ENCODE measurements around the gene C1QTNF8. TPM values are rescaled to one million over a fixed set of nuclear protein-coding genes. Genes with fewer than 3 reads are reported as not detected.

C1QTNF8 gene
- total RNA-seq, 1 donor from 2014 or later, result not detected

DNA sequence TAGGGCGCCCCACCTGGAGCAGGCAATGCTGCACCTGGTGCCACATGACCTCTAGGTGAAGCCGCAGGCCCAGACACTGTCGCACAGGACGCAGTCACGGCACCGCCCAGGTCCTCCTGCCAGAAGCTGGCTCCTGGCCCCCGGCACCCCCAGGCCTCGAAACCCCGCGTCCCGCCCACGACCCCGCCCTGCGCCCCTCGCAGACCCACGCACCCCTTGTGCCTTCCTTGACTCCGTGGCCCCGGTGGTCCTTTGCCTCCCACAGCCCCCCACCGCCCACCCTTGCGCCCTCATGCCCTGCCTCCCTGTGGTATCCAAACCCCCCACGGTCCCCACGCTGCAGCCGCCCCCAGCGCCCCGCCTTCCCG is 6.3 kb upstream of the C1QTNF8 start:
- TF ChIP-seq, protein P1, sequence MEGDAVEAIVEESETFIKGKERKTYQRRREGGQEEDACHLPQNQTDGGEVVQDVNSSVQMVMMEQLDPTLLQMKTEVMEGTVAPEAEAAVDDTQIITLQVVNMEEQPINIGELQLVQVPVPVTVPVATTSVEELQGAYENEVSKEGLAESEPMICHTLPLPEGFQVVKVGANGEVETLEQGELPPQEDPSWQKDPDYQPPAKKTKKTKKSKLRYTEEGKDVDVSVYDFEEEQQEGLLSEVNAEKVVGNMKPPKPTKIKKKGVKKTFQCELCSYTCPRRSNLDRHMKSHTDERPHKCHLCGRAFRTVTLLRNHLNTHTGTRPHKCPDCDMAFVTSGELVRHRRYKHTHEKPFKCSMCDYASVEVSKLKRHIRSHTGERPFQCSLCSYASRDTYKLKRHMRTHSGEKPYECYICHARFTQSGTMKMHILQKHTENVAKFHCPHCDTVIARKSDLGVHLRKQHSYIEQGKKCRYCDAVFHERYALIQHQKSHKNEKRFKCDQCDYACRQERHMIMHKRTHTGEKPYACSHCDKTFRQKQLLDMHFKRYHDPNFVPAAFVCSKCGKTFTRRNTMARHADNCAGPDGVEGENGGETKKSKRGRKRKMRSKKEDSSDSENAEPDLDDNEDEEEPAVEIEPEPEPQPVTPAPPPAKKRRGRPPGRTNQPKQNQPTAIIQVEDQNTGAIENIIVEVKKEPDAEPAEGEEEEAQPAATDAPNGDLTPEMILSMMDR (conservative IDR thresholded peaks at IDR 0.05), result no peak
- Mint-ChIP-seq H3K27ac (no peak overlapping the region), H3K4me1 (ENCODE audit: unreplicated experiment) (no peaks in the 10 kb centered on the region), H3K36me3 (no peaks in the 10 kb centered on the region), H3K4me3 (no peak overlapping the region), H3K9me3 (no peaks in the 10 kb centered on the region), H3K27me3 (peaks cover 3% of the 10 kb centered on the region)
- no peak for DNase-seq (ENCODE audit: extremely low spot score, unreplicated experiment)

DNA sequence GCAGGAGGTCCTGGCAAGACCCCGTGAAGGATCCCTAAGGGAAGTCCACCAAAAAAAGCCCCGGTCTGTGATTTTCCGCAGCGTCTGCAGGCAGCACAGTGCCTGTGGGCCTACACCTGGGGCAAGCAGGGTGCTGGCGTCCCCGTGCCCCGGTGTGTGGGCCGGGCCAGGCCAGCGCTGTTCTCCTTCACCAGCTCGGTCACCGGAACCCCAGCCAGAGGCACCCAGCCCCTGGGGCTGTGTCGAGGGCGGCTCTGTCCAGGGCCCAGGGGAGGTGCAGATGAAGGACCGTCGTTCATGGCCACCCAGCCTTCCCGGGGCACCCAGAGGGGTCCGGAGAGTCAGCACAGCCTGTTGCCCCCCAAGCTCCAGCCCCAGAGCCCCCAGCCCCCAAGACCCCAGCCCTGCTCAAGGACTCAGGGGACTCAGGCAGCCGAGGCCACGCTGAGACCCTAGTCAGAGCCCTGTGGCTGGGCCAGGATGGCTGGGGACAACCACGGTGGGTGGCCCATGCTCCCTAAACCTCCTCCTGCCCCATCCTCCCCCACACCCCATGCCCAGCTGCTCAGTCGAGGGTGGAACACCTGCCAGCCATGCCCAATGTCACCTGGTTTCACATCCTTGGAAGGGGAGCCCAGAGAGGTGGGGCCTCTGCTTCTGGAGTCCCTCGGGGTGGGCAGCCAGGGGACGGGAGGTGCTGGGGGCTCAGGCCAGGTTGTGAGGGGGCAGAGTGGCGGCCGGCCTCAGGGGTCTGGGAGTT is 5.7 kb upstream of the C1QTNF8 start:
- Mint-ChIP-seq H3K9me3 (no peaks in the 10 kb centered on the region), H3K27me3 (peaks cover 3% of the 10 kb centered on the region)
- TF ChIP-seq, protein P1 (conservative IDR thresholded peaks at IDR 0.05), result no peak

DNA sequence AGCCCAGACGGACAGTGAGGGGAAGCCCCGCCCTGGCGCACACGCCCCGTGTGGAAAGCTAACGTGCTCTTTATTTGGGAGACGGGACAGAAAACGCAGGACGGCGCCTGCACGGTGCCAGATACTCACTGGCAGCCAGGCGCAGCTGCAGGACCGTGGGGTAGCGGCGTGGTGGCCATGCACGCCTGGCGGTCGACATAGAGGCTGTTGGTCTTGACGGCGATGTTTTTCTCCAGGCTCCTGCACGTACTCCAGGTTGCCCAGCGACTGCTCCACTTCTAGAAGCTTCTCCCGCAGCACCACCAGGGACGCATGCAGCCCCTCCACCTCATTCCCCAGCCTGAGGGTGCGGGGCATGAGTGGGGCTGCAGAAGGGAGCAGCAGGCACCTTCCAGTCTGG is 5.1 kb upstream of the C1QTNF8 start:
- no peaks in the 10 kb centered on the region for H3K9me3 Mint-ChIP-seq
- H3K27ac Mint-ChIP-seq, result no peak overlapping the region
- no peak overlapping the region for H3K4me3 Mint-ChIP-seq
- no peaks in the 10 kb centered on the region for H3K36me3 Mint-ChIP-seq
- H3K4me1 Mint-ChIP-seq (ENCODE audit: unreplicated experiment), result no peaks in the 10 kb centered on the region
- no peak for DNase-seq (ENCODE audit: extremely low spot score, unreplicated experiment)
- H3K27me3 Mint-ChIP-seq, result peaks cover 3% of the 10 kb centered on the region
- TF ChIP-seq, protein P1 (conservative IDR thresholded peaks at IDR 0.05), result no peak

More for the DNA sequence above, 5.7 kb upstream of the C1QTNF8 start:
- no peak overlapping the region for H3K27ac Mint-ChIP-seq
- H3K4me1 Mint-ChIP-seq (ENCODE audit: unreplicated experiment), result no peaks in the 10 kb centered on the region
- no peaks in the 10 kb centered on the region for H3K36me3 Mint-ChIP-seq
- H3K4me3 Mint-ChIP-seq, result no peak overlapping the region
- no peak for DNase-seq (ENCODE audit: extremely low spot score, unreplicated experiment)

DNA sequence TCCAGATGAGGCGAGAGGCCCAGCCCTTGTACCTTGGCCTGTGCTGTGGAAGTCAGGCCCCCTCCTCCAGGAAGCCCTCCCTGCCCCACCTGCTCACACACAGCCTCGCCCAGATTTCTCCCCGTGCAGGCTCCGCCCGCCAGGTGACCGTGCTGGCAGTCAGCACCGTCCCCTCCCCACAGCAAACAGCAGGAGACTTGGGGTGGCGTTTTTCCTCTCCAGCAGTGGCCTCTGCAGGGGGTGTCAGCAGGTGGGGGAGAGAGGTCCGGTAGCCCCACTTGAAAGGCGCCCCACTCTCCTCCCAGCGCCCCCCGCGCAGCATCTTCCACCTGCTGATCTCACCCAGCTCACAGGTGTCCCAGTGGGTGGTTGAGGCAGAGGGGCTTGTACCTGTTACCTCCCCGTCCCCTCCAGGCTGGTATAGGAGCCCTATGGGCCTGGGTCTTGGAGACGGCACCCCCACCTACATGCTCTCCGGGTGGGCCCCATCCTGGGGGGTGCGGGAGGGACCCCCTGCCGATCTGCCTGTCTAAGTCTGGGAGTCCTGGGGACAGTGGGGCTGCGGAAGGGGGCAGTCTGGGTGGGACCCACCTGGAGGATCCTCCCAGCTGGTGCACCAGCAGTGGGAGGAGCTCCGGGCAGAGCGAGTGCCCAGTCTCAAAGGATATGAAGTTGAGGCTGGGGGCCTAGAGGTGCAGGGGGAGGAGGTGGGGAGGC is 4.2 kb upstream of the C1QTNF8 start:
- H3K4me3 Mint-ChIP-seq, result no peak overlapping the region
- no peak for DNase-seq (ENCODE audit: extremely low spot score, unreplicated experiment)
- H3K27ac Mint-ChIP-seq, result no peak overlapping the region
- H3K36me3 Mint-ChIP-seq, result no peaks in the 10 kb centered on the region
- TF ChIP-seq, protein P1 (conservative IDR thresholded peaks at IDR 0.05), result no peak
- H3K4me1 Mint-ChIP-seq (ENCODE audit: unreplicated experiment), result no peaks in the 10 kb centered on the region
- peaks cover 3% of the 10 kb centered on the region for H3K27me3 Mint-ChIP-seq
- no peaks in the 10 kb centered on the region for H3K9me3 Mint-ChIP-seq

DNA sequence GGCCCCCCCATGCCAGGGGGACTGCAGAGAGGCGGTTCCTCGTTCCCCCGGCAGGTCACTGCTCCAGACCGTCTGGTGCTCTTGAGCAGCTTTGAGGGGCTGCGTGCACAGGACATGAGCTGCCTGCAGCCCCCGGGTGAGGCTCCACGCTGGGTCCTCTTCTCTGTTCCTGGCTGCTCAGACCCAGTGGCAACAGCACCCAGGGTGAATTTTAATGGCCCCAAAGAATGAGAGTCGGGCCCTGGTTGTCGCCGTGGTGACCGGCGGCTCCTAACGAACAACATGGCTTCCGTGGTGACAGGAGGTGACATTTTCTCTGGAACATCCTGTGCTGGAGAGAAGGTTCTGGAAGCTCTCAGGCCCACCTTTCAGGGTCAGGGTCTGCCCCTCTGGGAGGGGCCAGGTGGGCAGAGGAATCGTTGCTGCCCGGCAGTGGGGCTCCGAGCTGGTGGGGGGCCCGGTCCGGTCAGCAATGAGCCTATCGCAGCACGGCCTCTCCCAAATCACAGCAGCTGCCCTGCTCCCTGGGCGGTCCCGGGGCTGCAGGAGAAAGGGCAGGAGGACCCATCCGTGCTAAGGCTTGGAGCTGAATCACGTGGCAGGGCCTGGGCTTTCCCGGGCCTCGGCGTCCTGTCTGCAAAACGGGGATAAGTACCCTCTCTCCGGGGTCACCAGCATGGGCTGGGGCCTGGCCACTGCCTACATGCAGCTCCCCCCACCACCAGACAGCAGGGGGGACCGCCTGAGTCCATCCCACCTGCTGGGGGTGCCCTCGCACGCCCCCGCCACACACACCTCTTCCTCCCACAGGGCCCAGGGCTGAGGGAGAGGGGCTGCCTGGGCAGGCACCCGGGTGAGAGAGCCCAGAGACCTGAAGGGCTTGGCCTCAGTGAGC is 3.4 kb upstream of the C1QTNF8 start:
- no peaks in the 10 kb centered on the region for H3K36me3 Mint-ChIP-seq
- no peak for DNase-seq (ENCODE audit: extremely low spot score, unreplicated experiment)

More for the DNA sequence above, 3.4 kb upstream of the C1QTNF8 start:
- no peak overlapping the region for H3K4me3 Mint-ChIP-seq
- no peak overlapping the region for H3K27ac Mint-ChIP-seq
- no peaks in the 10 kb centered on the region for H3K4me1 Mint-ChIP-seq (ENCODE audit: unreplicated experiment)
- no peaks in the 10 kb centered on the region for H3K9me3 Mint-ChIP-seq
- TF ChIP-seq, protein P1 (conservative IDR thresholded peaks at IDR 0.05), result no peak
- H3K27me3 Mint-ChIP-seq, result peaks cover 3% of the 10 kb centered on the region
